Keratinocyte (primary cell): ENCODE data around the gene EPAS1. TPM values are rescaled to one million over a fixed set of nuclear protein-coding genes. Genes with fewer than 3 reads are reported as not detected.

ENCODE experiments used
- DNase-seq: peaks from one replicate; pipeline ENCODE4 v3.0.0-alpha.2; 2011; ENCODE audit warnings: low read depth, missing footprints, low spot score
- FAIRE-seq: peaks from 2 replicates; lab custom pipeline; 2011; peaks lifted over from hg19 to GRCh38; lab: Jason Lieb, UNC
- H2AFZ ChIP-seq: 2 replicates; pipeline ENCODE4 v1.6.0; 2012; ENCODE audit warnings: low read length, control low read depth, inconsistent platforms; ENCODE audit not compliant: control insufficient read depth
- H3K27ac ChIP-seq: 2 replicates; pipeline ENCODE4 v1.5.1; 2011; ENCODE audit warnings: low read length; ENCODE audit not compliant: control insufficient read depth, insufficient read depth
- H3K27me3 ChIP-seq: 3 replicates; pipeline ENCODE4 v1.6.0; 2011; ENCODE audit warnings: low read length; ENCODE audit not compliant: control insufficient read depth, insufficient read depth; ENCODE audit errors: extremely low read depth
- H3K36me3 ChIP-seq, 2 experiments: 2 replicates in 1 of 2; 3 replicates in 1 of 2; pipeline ENCODE4 v1.5.1; 2011; ENCODE audit warnings: low read length in 2 of 2, mild to moderate bottlenecking in 1 of 2; ENCODE audit not compliant: control insufficient read depth in 2 of 2, insufficient read depth in 2 of 2; ENCODE audit errors: extremely low read depth in 1 of 2
- H3K4me1 ChIP-seq: 3 replicates; pipeline ENCODE4 v1.5.1; 2011; ENCODE audit warnings: low read length; ENCODE audit not compliant: control insufficient read depth, insufficient read depth; ENCODE audit errors: extremely low read depth
- H3K4me2 ChIP-seq: 3 replicates; pipeline ENCODE4 v1.6.0; 2011; ENCODE audit warnings: low read depth, low read length; ENCODE audit not compliant: control insufficient read depth, insufficient read depth; ENCODE audit errors: extremely low read depth
- H3K4me3 ChIP-seq, 3 experiments: fragments of 200-600 bp in 1 of 3; sonication (generic) in 1 of 3; 2 replicates in 2 of 3; 3 replicates in 1 of 3; pipeline ENCODE4 v1.5.1; 2011 to 2016; ENCODE audit warnings: low read length in 3 of 3, mild to moderate bottlenecking in 3 of 3, control low read depth in 2 of 3, inconsistent platforms in 1 of 3, low read depth in 1 of 3, mixed read lengths in 1 of 3, mixed run types in 1 of 3, moderate library complexity in 1 of 3; ENCODE audit not compliant: control insufficient read depth in 2 of 3, insufficient read depth in 2 of 3; ENCODE audit errors: extremely low read depth in 1 of 3
- H3K79me2 ChIP-seq: 2 replicates; pipeline ENCODE4 v1.6.0; 2012; ENCODE audit warnings: low read length; ENCODE audit not compliant: control insufficient read depth, insufficient read depth
- H3K9ac ChIP-seq: 3 replicates; pipeline ENCODE4 v1.6.0; 2011; ENCODE audit warnings: low read length; ENCODE audit not compliant: control insufficient read depth, insufficient read depth; ENCODE audit errors: extremely low read depth
- H3K9me1 ChIP-seq: 3 replicates; pipeline ENCODE4 v1.6.0; 2011; ENCODE audit warnings: low read length; ENCODE audit not compliant: control insufficient read depth, insufficient read depth; ENCODE audit errors: extremely low read depth
- H3K9me3 ChIP-seq: 2 replicates; pipeline ENCODE4 v1.5.1; 2012; ENCODE audit warnings: low read depth, low read length; ENCODE audit not compliant: control insufficient read depth
- H4K20me1 ChIP-seq: 3 replicates; pipeline ENCODE4 v1.6.0; 2011; ENCODE audit warnings: low read length; ENCODE audit not compliant: control insufficient read depth, insufficient read depth; ENCODE audit errors: extremely low read depth
- EZH2 ChIP-seq: IDR thresholded peaks from one replicate; pipeline ENCODE4 v1.6.1; 2012; ENCODE audit warnings: inconsistent platforms, mild to moderate bottlenecking, low read length, moderate library complexity
- dilution Hi-C: fragments of 300-500 bp; cut with MboI; formaldehyde crosslinking; loops from one replicate; pipeline ENCODE4 v1.7.0; 2020; ENCODE audit warnings: low sequenced_read_pairs; ENCODE audit not compliant: extremely low pct_ligation_motif_present
- polyA plus RNA-seq, 5 experiments: library from polyadenylated mRNA; depleted of rRNA in 3 of 5; stranded (reverse) in 3 of 5; stranded (forward) in 1 of 5; unstranded in 1 of 5; fragments of >200 nt; gene quantifications; 1 replicate in 1 of 5; 2 replicates in 3 of 5; 3 replicates in 1 of 5; pipeline versions ENCODE4 v1.2.1 to v1.2.3, GENCODE V29; 2011 to 2012; ENCODE audit warnings: missing spikeins in 2 of 5, low read depth in 1 of 5, low replicate concordance in 1 of 5
- TF ChIP-seq, protein P1 (sequence below), 3 experiments: IDR thresholded peaks in 1 of 3; conservative IDR thresholded peaks in 1 of 3; optimal IDR thresholded peaks in 1 of 3; 2 replicates in 2 of 3; 3 replicates in 1 of 3; pipeline versions ENCODE3 to v1.5.1; 2011; ENCODE audit warnings: low read length in 3 of 3, mild to moderate bottlenecking in 3 of 3, moderate library complexity in 2 of 3, control low read depth in 1 of 3, inconsistent platforms in 1 of 3; ENCODE audit not compliant: insufficient read depth in 2 of 3; ENCODE audit errors: extremely low read depth in 1 of 3

EPAS1 gene
- polyA plus RNA-seq, 1 donor (not counting 4 experiments of a cell fraction or from before 2014, with no cell fraction given): 96.7 TPM

DNA sequence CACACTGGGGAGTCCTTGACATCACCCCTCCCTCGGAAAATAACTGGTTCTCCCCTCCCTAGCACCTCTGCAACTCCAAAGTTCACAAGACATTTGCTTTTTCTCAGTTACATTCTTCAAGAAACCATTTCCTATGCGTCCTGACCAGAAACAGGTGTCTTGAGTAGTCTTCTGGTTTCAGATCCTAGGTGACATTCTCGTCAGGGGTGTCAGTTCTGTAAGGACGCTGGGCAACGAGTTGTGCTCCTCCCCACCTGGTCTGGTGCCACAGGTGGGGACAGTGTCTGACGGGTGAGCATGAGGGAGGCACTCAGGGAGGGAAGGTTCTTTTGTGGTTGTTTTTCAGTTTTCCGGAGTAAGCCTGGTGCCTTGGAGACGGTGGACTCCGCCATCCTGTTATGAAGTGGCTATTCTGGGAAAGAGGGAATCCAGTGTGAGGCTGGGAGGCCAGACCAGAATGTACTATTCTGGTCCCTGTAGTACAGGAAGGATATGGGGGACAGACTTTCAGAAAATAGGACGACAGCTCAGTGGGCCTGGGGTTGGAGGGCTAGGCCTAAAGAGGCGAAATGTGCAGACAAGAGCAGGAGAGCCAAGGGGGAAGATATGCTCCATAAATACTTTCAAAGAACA is 50.6 kb downstream of the EPAS1 start:
- no peaks in the 10 kb centered on the region for H3K4me1 ChIP-seq
- no peak overlapping the region for H3K27ac ChIP-seq
- H3K9me3 ChIP-seq: no peaks in the 10 kb centered on the region
- FAIRE-seq: no peak
- peaks cover 33 to 47% of the 10 kb centered on the region in 2 experiments for H3K36me3 ChIP-seq
- no peaks in the 10 kb centered on the region for H3K27me3 ChIP-seq
- dilution Hi-C loops: no loop called here
- H2AFZ ChIP-seq: no peak overlapping the region
- no peaks in the 10 kb centered on the region for H4K20me1 ChIP-seq
- no peak overlapping the region for H3K4me3 ChIP-seq
- no peak overlapping the region for H3K9ac ChIP-seq
- peaks cover 21% of the 10 kb centered on the region for H3K79me2 ChIP-seq
- no peak overlapping the region for H3K4me2 ChIP-seq
- no peaks in the 10 kb centered on the region for H3K9me1 ChIP-seq
- DNase-seq: no peak
- TF ChIP-seq, protein P1, sequence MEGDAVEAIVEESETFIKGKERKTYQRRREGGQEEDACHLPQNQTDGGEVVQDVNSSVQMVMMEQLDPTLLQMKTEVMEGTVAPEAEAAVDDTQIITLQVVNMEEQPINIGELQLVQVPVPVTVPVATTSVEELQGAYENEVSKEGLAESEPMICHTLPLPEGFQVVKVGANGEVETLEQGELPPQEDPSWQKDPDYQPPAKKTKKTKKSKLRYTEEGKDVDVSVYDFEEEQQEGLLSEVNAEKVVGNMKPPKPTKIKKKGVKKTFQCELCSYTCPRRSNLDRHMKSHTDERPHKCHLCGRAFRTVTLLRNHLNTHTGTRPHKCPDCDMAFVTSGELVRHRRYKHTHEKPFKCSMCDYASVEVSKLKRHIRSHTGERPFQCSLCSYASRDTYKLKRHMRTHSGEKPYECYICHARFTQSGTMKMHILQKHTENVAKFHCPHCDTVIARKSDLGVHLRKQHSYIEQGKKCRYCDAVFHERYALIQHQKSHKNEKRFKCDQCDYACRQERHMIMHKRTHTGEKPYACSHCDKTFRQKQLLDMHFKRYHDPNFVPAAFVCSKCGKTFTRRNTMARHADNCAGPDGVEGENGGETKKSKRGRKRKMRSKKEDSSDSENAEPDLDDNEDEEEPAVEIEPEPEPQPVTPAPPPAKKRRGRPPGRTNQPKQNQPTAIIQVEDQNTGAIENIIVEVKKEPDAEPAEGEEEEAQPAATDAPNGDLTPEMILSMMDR (optimal IDR thresholded peaks at IDR 0.05 in 1 of 3, IDR thresholded peaks at IDR 0.05 in 1 of 3, conservative IDR thresholded peaks at IDR 0.05 in 1 of 3; ENCODE audit: extremely low read depth in 1 of 3, insufficient read depth in 2 of 3, low read length in 3 of 3): no peak
- no peak for TF ChIP-seq EZH2

DNA sequence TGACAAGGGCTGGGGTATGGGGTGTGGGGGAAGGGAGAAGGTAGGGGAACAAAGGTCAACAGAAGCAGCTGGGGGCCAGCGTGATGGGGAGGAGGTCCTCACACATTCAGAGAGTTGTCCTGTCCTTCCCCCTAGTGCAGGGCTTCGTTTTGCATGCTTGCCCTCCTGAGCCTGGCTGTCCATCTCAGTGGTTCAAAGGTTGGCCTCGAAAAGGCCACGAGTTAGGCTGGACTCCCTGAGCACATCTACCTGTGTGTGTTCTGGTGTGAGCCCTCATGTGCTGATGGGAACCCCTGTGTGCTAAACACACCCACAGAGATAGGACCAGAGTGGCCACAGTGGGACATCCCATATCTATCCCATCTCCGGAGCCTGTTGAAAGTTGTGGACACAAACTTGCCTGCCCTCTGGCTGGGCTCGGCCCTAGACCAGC is 51.9 kb downstream of the EPAS1 start:
- no peaks in the 10 kb centered on the region for H3K9me1 ChIP-seq
- DNase-seq: no peak
- H4K20me1 ChIP-seq: no peaks in the 10 kb centered on the region
- H3K4me3 ChIP-seq: no peak overlapping the region
- H3K9me3 ChIP-seq: no peaks in the 10 kb centered on the region
- dilution Hi-C loops: no loop called here
- no peak overlapping the region for H3K27ac ChIP-seq
- FAIRE-seq: no peak
- no peaks in the 10 kb centered on the region for H3K4me1 ChIP-seq
- H3K27me3 ChIP-seq: no peaks in the 10 kb centered on the region
- H3K36me3 ChIP-seq: peaks cover 37 to 47% of the 10 kb centered on the region in 2 experiments
- H3K9ac ChIP-seq: no peak overlapping the region
- H3K4me2 ChIP-seq: no peak overlapping the region
- TF ChIP-seq, protein P1 (optimal IDR thresholded peaks at IDR 0.05 in 1 of 3, IDR thresholded peaks at IDR 0.05 in 1 of 3, conservative IDR thresholded peaks at IDR 0.05 in 1 of 3; ENCODE audit: extremely low read depth in 1 of 3, insufficient read depth in 2 of 3, low read length in 3 of 3): no peak
- no peak for TF ChIP-seq EZH2
- H3K79me2 ChIP-seq: peaks cover 10% of the 10 kb centered on the region
- H2AFZ ChIP-seq: no peak overlapping the region
